ENCODE data around the gene MIEN1. TPM values are rescaled to one million over a fixed set of nuclear protein-coding genes. Genes with fewer than 3 reads are reported as not detected.

The MIEN1 gene
- total and polyA plus RNA-seq, 2 of the 13 experiments (the other 11 are each of a cell fraction or from before 2014, with no cell fraction given) = 40.6 to 56.6 TPM

- TF ChIP-seq KDM3A (CRISPR knock-in tag; IDR thresholded peaks at IDR 0.05; ENCODE audit: low read depth) (0 out of 2 replicates have a peak, but pooled peaks have one; percentile 10), ZNF274 (CRISPR knock-in tag; IDR thresholded peaks at IDR 0.05) (peak; percentile 40), SP5 (CRISPR knock-in tag; IDR thresholded peaks at IDR 0.05; ENCODE audit: borderline replicate concordance, low read depth) (peak; percentile 51; the same call in 1 of the 2 replicates), ZNF512B (CRISPR knock-in tag; IDR thresholded peaks at IDR 0.05; ENCODE audit: borderline replicate concordance) (0 out of 2 replicates have a peak, but pooled peaks have one; percentile 28), FOXJ3 (CRISPR knock-in tag; IDR thresholded peaks at IDR 0.05; ENCODE audit: borderline replicate concordance) (peak; percentile 57; the same call in 1 of the 2 replicates), ZNF614 (CRISPR knock-in tag; IDR thresholded peaks at IDR 0.05; ENCODE audit: borderline replicate concordance) (peak; percentile 30; the same call in 1 of the 2 replicates), IRF9 (CRISPR knock-in tag; IDR thresholded peaks at IDR 0.05; ENCODE audit: borderline replicate concordance) (peak; percentile 72), AFF4 (CRISPR knock-in tag; IDR thresholded peaks at IDR 0.05) (no peak), ZNF292 (CRISPR knock-in tag; IDR thresholded peaks at IDR 0.05; ENCODE audit: borderline replicate concordance, low read depth) (peak; percentile 93), SRY (CRISPR knock-in tag; IDR thresholded peaks at IDR 0.05) (peak; percentile 83; the same call in 1 of the 2 replicates), GTF2F1 (IDR thresholded peaks at IDR 0.05; ENCODE audit: low read length) (no peak), ZBTB8A (CRISPR knock-in tag; IDR thresholded peaks at IDR 0.05; ENCODE audit: borderline replicate concordance, low read depth) (0 out of 2 replicates have a peak, but pooled peaks have one; percentile 47), ZBTB49 (CRISPR knock-in tag; IDR thresholded peaks at IDR 0.05; ENCODE audit: borderline replicate concordance) (no peak), SPEN (CRISPR knock-in tag; IDR thresholded peaks at IDR 0.05; ENCODE audit: low read depth) (peak; percentile 65; the same call in 1 of the 2 replicates)
Observed at GRCh38 chr17:39702901-39703893, 27.1 kb downstream of the MIEN1 start (continued).

Measured in HepG2 (cell line).